ENCODE results near the gene STON2. TPM values are rescaled to one million over a fixed set of nuclear protein-coding genes. Genes with fewer than 3 reads are reported as not detected.
"Not testable (repeated sequence)": the region's sequence is repeated elsewhere in the genome, so short reads cannot be mapped to it uniquely, and the experiment has no call there.

Gene STON2
- total and polyA plus RNA-seq, 8 donors, result 8.4 to 46.7 (median 12.3) TPM

- H3K4me1 ChIP-seq, result no peaks in the 10 kb centered on the region
- no peaks in the 10 kb centered on the region for H3K27me3 ChIP-seq
- DNase-seq, result no peak
- no peak for TF ChIP-seq CTCF (IDR thresholded peaks at IDR 0.05)
- intact Hi-C loops (cut with DNase I), result no loop called here
- H3K27ac ChIP-seq, result no peak overlapping the region
- no peaks in the 10 kb centered on the region for H3K36me3 ChIP-seq
- no peak overlapping the region for H3K4me3 ChIP-seq
- no peak for ATAC-seq
- peaks cover 0 to 9% of the 10 kb centered on the region in 2 donors for H3K9me3 ChIP-seq
Observed at GRCh38 chr14:81243499-81243898, 156.6 kb downstream of the STON2 start.

- not testable (repeated sequence) for H3K36me3 ChIP-seq, ATAC-seq, H3K4me1 ChIP-seq
Observed at GRCh38 chr14:81236849-81237248, 163.3 kb downstream of the STON2 start.

GRCh38 chr14:81236138-81236537, 164.0 kb downstream of the STON2 start:
- Histone ChIP-seq H3K36me3 (no peaks in the 10 kb centered on the region), H3K4me3 (no peak overlapping the region), H3K27me3 (no peaks in the 10 kb centered on the region), H3K27ac (no peak overlapping the region), H3K4me1 (no peaks in the 10 kb centered on the region), H3K9me3 (no peaks in the 10 kb centered on the region)
- ATAC-seq (no peak), DNase-seq (no peak)
- intact Hi-C loops (cut with DNase I), result no loop called here
- TF ChIP-seq CTCF (IDR thresholded peaks at IDR 0.05), result no peak

More at GRCh38 chr14:81236849-81237248, 163.3 kb downstream of the STON2 start:
- H3K27ac ChIP-seq; H3K9me3 ChIP-seq; H3K4me3 ChIP-seq; H3K27me3 ChIP-seq; intact Hi-C loops (cut with DNase I); DNase-seq: not testable (repeated sequence)

GRCh38 chr14:81235096-81235495, 165.0 kb downstream of the STON2 start:
- no peak for DNase-seq
- H3K27me3 ChIP-seq, result no peaks in the 10 kb centered on the region

GRCh38 chr14:81234278-81234677, 165.8 kb downstream of the STON2 start:
- Histone ChIP-seq H3K4me3 (no peak overlapping the region), H3K36me3 (no peaks in the 10 kb centered on the region), H3K9me3 (no peaks in the 10 kb centered on the region), H3K27me3 (no peaks in the 10 kb centered on the region), H3K27ac (no peak overlapping the region), H3K4me1 (no peaks in the 10 kb centered on the region)
- DNase-seq, result peak in 1 of 4 donors; percentile 38
- ATAC-seq, result no peak
- TF ChIP-seq CTCF (IDR thresholded peaks at IDR 0.05), result no peak
- intact Hi-C loops (cut with DNase I), result no loop called here

More at GRCh38 chr14:81235096-81235495, 165.0 kb downstream of the STON2 start:
- Histone ChIP-seq H3K4me1 (no peaks in the 10 kb centered on the region), H3K9me3 (no peaks in the 10 kb centered on the region), H3K36me3 (no peaks in the 10 kb centered on the region), H3K27ac (no peak overlapping the region), H3K4me3 (no peak overlapping the region)
- TF ChIP-seq CTCF (IDR thresholded peaks at IDR 0.05), result no peak
- no peak for ATAC-seq
- intact Hi-C loops (cut with DNase I), result no loop called here

GRCh38 chr14:81233615-81234014, 166.5 kb downstream of the STON2 start:
- H3K4me3 ChIP-seq, result no peak overlapping the region
- TF ChIP-seq CTCF (IDR thresholded peaks at IDR 0.05), result no peak
- no peak overlapping the region for H3K27ac ChIP-seq
- intact Hi-C loops (cut with DNase I), result no loop called here
- no peaks in the 10 kb centered on the region for H3K27me3 ChIP-seq
- H3K36me3 ChIP-seq, result no peaks in the 10 kb centered on the region
- no peak for ATAC-seq
- no peaks in the 10 kb centered on the region for H3K9me3 ChIP-seq
- H3K4me1 ChIP-seq, result no peaks in the 10 kb centered on the region
- no peak for DNase-seq
